H1 (cell line): ENCODE data around the gene PLLP. TPM values are rescaled to one million over a fixed set of nuclear protein-coding genes. Genes with fewer than 3 reads are reported as not detected.

Source experiments
- CTCF ChIA-PET: fragments of 300-600 bp; sonication (Branson Sonifier 250); formaldehyde crosslinking; loops from one replicate; lab custom pipeline; 2021; ENCODE audit not compliant: partially characterized antibody; lab: Charles Lee
- POLR2A ChIA-PET: fragments of 300-600 bp; sonication (Branson Sonifier 250); formaldehyde crosslinking; loops from one replicate; lab custom pipeline; 2021; ENCODE audit warnings: inconsistent platforms; ENCODE audit not compliant: partially characterized antibody; lab: Charles Lee
- DNase-seq, 2 experiments: peaks; one replicate each; pipeline versions ENCODE4 v3.0.0 to v3.0.0-alpha.2; 2010 to 2022; ENCODE audit warnings: low spot score in 2 of 2, low read depth in 1 of 2, mixed read lengths in 1 of 2
- FAIRE-seq: peaks from 2 replicates; lab custom pipeline; 2011; peaks lifted over from hg19 to GRCh38; lab: Jason Lieb, UNC
- H2AFZ ChIP-seq: 2 replicates; pipeline ENCODE4 v1.8.1; 2012; ENCODE audit warnings: low read length, inconsistent platforms
- H2AK5ac ChIP-seq: 2 replicates; pipeline ENCODE4 v1.6.1; 2013; ENCODE audit warnings: low read depth, low read length
- H2BK120ac ChIP-seq: replicated peaks from 2 replicates; pipeline ENCODE3; 2013; ENCODE audit warnings: low read depth, low read length, inconsistent platforms
- H2BK12ac ChIP-seq: 2 replicates; pipeline ENCODE4 v1.6.1; 2013; ENCODE audit warnings: low read depth, low read length
- H2BK15ac ChIP-seq: 2 replicates; pipeline ENCODE4 v1.6.1; 2013; ENCODE audit warnings: low read length
- H2BK20ac ChIP-seq: 2 replicates; pipeline ENCODE4 v1.6.1; 2013; ENCODE audit warnings: low read length
- H2BK5ac ChIP-seq: 2 replicates; pipeline ENCODE4 v1.6.1; 2013; ENCODE audit warnings: low read depth, low read length
- H3K14ac ChIP-seq: 2 replicates; pipeline ENCODE4 v1.6.1; 2013; ENCODE audit warnings: inconsistent platforms; ENCODE audit not compliant: insufficient read length
- H3K18ac ChIP-seq: 2 replicates; pipeline ENCODE4 v1.6.1; 2013; ENCODE audit warnings: low read length; ENCODE audit errors: extremely low read depth
- H3K23ac ChIP-seq: 2 replicates; pipeline ENCODE4 v1.6.1; 2013; ENCODE audit warnings: inconsistent platforms; ENCODE audit not compliant: insufficient read length
- H3K23me2 ChIP-seq: 2 replicates; pipeline ENCODE4 v1.6.1; 2013; ENCODE audit warnings: low read depth, low read length
- H3K27ac ChIP-seq: 2 replicates; pipeline ENCODE4 v1.6.1; 2011; ENCODE audit warnings: low read depth, low read length, inconsistent platforms
- H3K27me3 ChIP-seq, 4 experiments: replicated peaks in 1 of 4; 1 replicate in 1 of 4; 2 replicates in 3 of 4; pipeline versions ENCODE4 v1.6.1 to v1.8.1; 2011 to 2013; ENCODE audit warnings: low read length in 3 of 4, mild to moderate bottlenecking in 3 of 4, inconsistent platforms in 2 of 4, mixed read lengths in 2 of 4, moderate library complexity in 1 of 4; ENCODE audit not compliant: control insufficient read depth in 3 of 4, insufficient read depth in 3 of 4; ENCODE audit errors: extremely low read depth in 1 of 4
- H3K36me3 ChIP-seq, 4 experiments: 2 replicates each; pipeline versions ENCODE4 v1.6.1 to v1.8.1; 2011 to 2013; ENCODE audit warnings: mild to moderate bottlenecking in 4 of 4, low read length in 3 of 4, moderate library complexity in 2 of 4, control low read depth in 1 of 4, inconsistent platforms in 1 of 4; ENCODE audit not compliant: insufficient read depth in 4 of 4, control insufficient read depth in 2 of 4
- H3K4ac ChIP-seq: replicated peaks from 2 replicates; pipeline ENCODE3; 2013; ENCODE audit warnings: low read length, low read depth, mixed read lengths, inconsistent platforms; ENCODE audit not compliant: insufficient read length
- H3K4me1 ChIP-seq, 4 experiments: replicated peaks in 1 of 4; 1 replicate in 1 of 4; 2 replicates in 3 of 4; pipeline versions ENCODE4 v1.6.1 to v1.8.1; 2011 to 2013; ENCODE audit warnings: low read length in 3 of 4, inconsistent platforms in 2 of 4, mixed read lengths in 1 of 4; ENCODE audit not compliant: insufficient read depth in 4 of 4, control insufficient read depth in 3 of 4
- H3K4me2 ChIP-seq, 2 experiments: 2 replicates each; pipeline versions ENCODE4 v1.6.1 to v1.8.1; 2011 to 2013; ENCODE audit warnings: low read depth in 2 of 2, low read length in 2 of 2, control low read depth in 1 of 2, inconsistent platforms in 1 of 2, mild to moderate bottlenecking in 1 of 2; ENCODE audit not compliant: insufficient read depth in 1 of 2
- H3K4me3 ChIP-seq, 4 experiments: fragments of 200-600, 300-600 bp in 1 of 4; sonication (generic), shearing (Covaris generic), sonication (Bioruptor Twin) in 1 of 4; 2 replicates each; pipeline versions ENCODE4 v1.5.1 to v1.8.1; 2011 to 2016; ENCODE audit warnings: low read length in 4 of 4, low read depth in 3 of 4, control low read depth in 2 of 4, inconsistent platforms in 2 of 4, mild to moderate bottlenecking in 2 of 4, mixed read lengths in 1 of 4, moderate library complexity in 1 of 4; ENCODE audit not compliant: insufficient read depth in 2 of 4; ENCODE audit errors: extremely low read depth in 1 of 4
- H3K56ac ChIP-seq: replicated peaks from 2 replicates; pipeline ENCODE3; 2013; ENCODE audit warnings: low read depth, mild to moderate bottlenecking, mixed read lengths, low read length, inconsistent platforms; ENCODE audit not compliant: insufficient read length
- H3K79me1 ChIP-seq: 2 replicates; pipeline ENCODE4 v1.6.1; 2013; ENCODE audit warnings: low read depth, low read length, control low read depth
- H3K79me2 ChIP-seq, 2 experiments: 2 replicates each; pipeline versions ENCODE4 v1.6.1 to v1.8.1; 2012 to 2013; ENCODE audit warnings: low read length in 2 of 2, mild to moderate bottlenecking in 2 of 2, inconsistent platforms in 1 of 2; ENCODE audit not compliant: insufficient read depth in 2 of 2, control insufficient read depth in 1 of 2
- H3K9ac ChIP-seq, 4 experiments: replicated peaks in 1 of 4; 1 replicate in 1 of 4; 2 replicates in 3 of 4; pipeline versions ENCODE4 v1.6.1 to v1.8.1; 2011 to 2013; ENCODE audit warnings: low read depth in 3 of 4, low read length in 3 of 4, control low read depth in 2 of 4, mild to moderate bottlenecking in 2 of 4, moderate library complexity in 2 of 4, inconsistent platforms in 1 of 4; ENCODE audit errors: extremely low read depth in 1 of 4
- H3K9me3 ChIP-seq, 2 experiments: 2 replicates each; pipeline versions ENCODE4 v1.6.1 to v1.8.1; 2012 to 2013; ENCODE audit warnings: mild to moderate bottlenecking in 2 of 2, moderate library complexity in 2 of 2, control low read depth in 1 of 2, inconsistent platforms in 1 of 2, low read depth in 1 of 2, low read length in 1 of 2, mixed read lengths in 1 of 2; ENCODE audit not compliant: insufficient read depth in 2 of 2
- H4K20me1 ChIP-seq, 2 experiments: replicated peaks in 1 of 2; 2 replicates each; pipeline versions ENCODE3 to v1.8.1; 2011 to 2013; ENCODE audit warnings: inconsistent platforms in 2 of 2, low read length in 2 of 2, mild to moderate bottlenecking in 1 of 2; ENCODE audit not compliant: insufficient read depth in 2 of 2, control insufficient read depth in 1 of 2
- H4K5ac ChIP-seq: 2 replicates; pipeline ENCODE4 v1.6.1; 2013; ENCODE audit warnings: low read length, low read depth, mixed read lengths, inconsistent platforms; ENCODE audit not compliant: insufficient read length
- H4K8ac ChIP-seq: 2 replicates; pipeline ENCODE4 v1.8.0; 2013; ENCODE audit warnings: mild to moderate bottlenecking, moderate library complexity, low read length, inconsistent platforms; ENCODE audit not compliant: insufficient read depth; ENCODE audit errors: extremely low read depth
- H4K91ac ChIP-seq: replicated peaks from 2 replicates; pipeline ENCODE3; 2013; ENCODE audit warnings: low read length, mixed read lengths, inconsistent platforms; ENCODE audit not compliant: insufficient read length
- ASH2L ChIP-seq: fragments of 200-600, 300-600 bp; sonication (generic); IDR thresholded peaks from one replicate; pipeline ENCODE4 v1.7.1; 2017; ENCODE audit warnings: low read length
- BRCA1 ChIP-seq: IDR thresholded peaks from 2 replicates; pipeline ENCODE4 v1.6.1; 2012; ENCODE audit warnings: low read depth, low read length, improper control_type of control experiment
- EGR1 ChIP-seq: IDR thresholded peaks from 2 replicates; pipeline ENCODE4 v1.6.1; 2011; ENCODE audit warnings: low read depth, low read length, borderline replicate concordance
- SAP30 ChIP-seq: fragments of 300-600 bp; sonication (generic); IDR thresholded peaks from 2 replicates; pipeline ENCODE4 v1.7.1; 2012; ENCODE audit warnings: low read length, moderate library complexity, mild to moderate bottlenecking, inconsistent platforms; ENCODE audit not compliant: insufficient read depth, insufficient replicate concordance
- SP2 ChIP-seq: IDR thresholded peaks from 2 replicates; pipeline ENCODE4 v1.6.1; 2012; ENCODE audit warnings: mild to moderate bottlenecking, low read length, inconsistent platforms
- TCF12 ChIP-seq: IDR thresholded peaks from 2 replicates; pipeline ENCODE4 v1.6.1; 2011; ENCODE audit warnings: low read depth, mild to moderate bottlenecking, low read length
- WGBS, 2 experiments: shearing (Covaris generic) in 1 of 2; methylation state at CpG; one replicate each; pipeline versions ENCODE4 v1.1.6 to v1.1.7; 2013 to 2015; ENCODE audit warnings: low lambda C conversion rate in 2 of 2, mixed read lengths in 2 of 2, inconsistent platforms in 1 of 2, low coverage in 1 of 2, missing lambda C conversion rate in 1 of 2; ENCODE audit not compliant: insufficient replicate concordance in 2 of 2, insufficient coverage in 1 of 2, insufficient read length in 1 of 2; ENCODE audit errors: extremely low coverage in 1 of 2, missing lambda C conversion rate in 1 of 2; 5-methylcytosine and 5-hydroxymethylcytosine counted together
- polyA plus RNA-seq, 7 experiments: library from polyadenylated mRNA; depleted of rRNA in 3 of 7; stranded (reverse) in 5 of 7; unstranded in 2 of 7; fragments of >200 nt in 5 of 7; fragments of 200-250 nt in 2 of 7; gene quantifications; 1 replicate in 5 of 7; 2 replicates in 1 of 7; 4 replicates in 1 of 7; pipeline versions ENCODE4 v1.2.1 to v1.2.3, GENCODE V29; 2011 to 2013; ENCODE audit warnings: missing spikeins in 2 of 7, mixed read lengths in 2 of 7
- total RNA-seq: library from RNA; stranded (reverse); fragmentation: NEBNext Ultra II Directional; extraction: Animal tissue kit (Norgen Biotek cat#: 25700); gene quantifications from 2 replicates; pipeline ENCODE4 v1.2.1, GENCODE V29; 2021

Gene PLLP
- total and polyA plus RNA-seq, 2 of the 8 experiments (the other 6 are each of a cell fraction or from before 2014, with no cell fraction given) = 2.9 to 10.6 TPM

DNA sequence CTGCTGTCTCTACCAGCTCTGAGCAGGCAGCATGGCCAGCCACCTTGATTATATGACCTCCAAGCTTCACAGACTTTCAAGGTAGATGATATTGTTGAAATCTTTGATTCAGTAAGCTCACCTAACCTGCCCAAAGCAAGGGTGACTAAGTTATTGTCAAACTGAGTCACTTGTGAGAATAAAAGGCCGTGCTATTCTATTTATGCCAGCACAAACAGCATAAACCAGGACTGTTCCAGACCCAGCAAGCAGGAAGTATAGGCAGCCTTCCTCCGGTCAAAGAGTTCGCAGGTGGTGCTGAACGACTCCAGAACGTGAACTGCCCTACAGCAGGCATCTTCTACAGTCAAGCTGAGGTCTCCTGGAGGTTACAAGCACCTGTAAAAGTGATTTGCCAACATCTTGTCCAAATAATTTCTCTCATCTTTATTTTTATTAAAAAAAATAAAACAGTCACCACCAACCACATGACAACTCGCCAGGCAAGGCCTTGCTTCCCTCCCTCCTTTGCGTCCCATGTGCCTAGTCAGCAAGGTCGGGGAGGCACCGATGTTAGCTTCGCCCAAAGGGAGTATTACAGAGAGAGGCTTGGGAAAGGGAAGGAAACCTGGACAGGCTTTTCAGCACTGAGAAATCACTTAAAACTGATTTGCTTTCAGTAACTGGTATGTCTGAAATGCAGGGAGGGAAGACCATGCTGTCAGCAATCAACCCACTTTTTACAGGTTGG, 28.6 kb downstream of the PLLP start:
- peaks cover 4 to 9% (median 7%) of the 10 kb centered on the region in 4 experiments; a peak in 5 of 8 replicates for H3K36me3 ChIP-seq
- no peak overlapping the region for H2BK120ac ChIP-seq
- no peak for TF ChIP-seq EGR1
- no peak for TF ChIP-seq TCF12
- TF ChIP-seq BRCA1 = no peak
- no peak for TF ChIP-seq SP2
- no peak for TF ChIP-seq SAP30
- no peak for TF ChIP-seq ASH2L
- TF ChIP-seq, all 59 proteins: peak for 0
- H3K4me3 ChIP-seq = no peak overlapping the region
- H3K9ac ChIP-seq = no peak overlapping the region
- no peak overlapping the region for H3K14ac ChIP-seq
- H3K79me2 ChIP-seq = no peaks in the 10 kb centered on the region
- no peak overlapping the region for H2BK20ac ChIP-seq
- no peak overlapping the region for H3K4ac ChIP-seq
- no peaks in the 10 kb centered on the region for H3K9me3 ChIP-seq
- no peak overlapping the region for H3K23ac ChIP-seq
- 0 out of 2 replicates have a peak, but pooled peaks cover 2% of the 10 kb centered on the region for H3K23me2 ChIP-seq
- H3K27ac ChIP-seq = no peak overlapping the region
- H2BK12ac ChIP-seq = no peak overlapping the region
- ChIA-PET CTCF (interaction anchor here (0.6 to 1.6 kb wide), 6 partner anchors 10 to 190 kb away, joined by 3 to 4 read pairs (median 3); no protein-coding TSS in a partner anchor), POLR2A (interaction anchor here (1.1 to 1.7 kb wide), 2 partner anchors 10 to 12 kb away, joined by 4 to 6 read pairs; no protein-coding TSS in a partner anchor)
- FAIRE-seq (no peak), DNase-seq (no peak)
- no peak overlapping the region for H3K18ac ChIP-seq
- H3K56ac ChIP-seq = no peak overlapping the region
- no peak overlapping the region for H4K5ac ChIP-seq
- no peak overlapping the region for H4K8ac ChIP-seq
- no peak overlapping the region for H2AK5ac ChIP-seq
- H3K27me3 ChIP-seq = no peaks in the 10 kb centered on the region
- peaks cover 4 to 14% (median 6%) of the 10 kb centered on the region in 4 experiments for H3K4me1 ChIP-seq
- no peak overlapping the region for H2BK5ac ChIP-seq
- H4K20me1 ChIP-seq = no peaks in the 10 kb centered on the region
- H4K91ac ChIP-seq = no peak overlapping the region
- H2AFZ ChIP-seq = no peak overlapping the region
- WGBS, 2 experiments = 92% methylated on average over 10 of the region's 10 CpGs; no CpG with 5 or more reads in 1 of the 2 experiments
- no peak overlapping the region for H2BK15ac ChIP-seq
- no peaks in the 10 kb centered on the region for H3K79me1 ChIP-seq
- H3K4me2 ChIP-seq = no peak overlapping the region
